ENCODE data around the gene MRPS23.

DNA sequence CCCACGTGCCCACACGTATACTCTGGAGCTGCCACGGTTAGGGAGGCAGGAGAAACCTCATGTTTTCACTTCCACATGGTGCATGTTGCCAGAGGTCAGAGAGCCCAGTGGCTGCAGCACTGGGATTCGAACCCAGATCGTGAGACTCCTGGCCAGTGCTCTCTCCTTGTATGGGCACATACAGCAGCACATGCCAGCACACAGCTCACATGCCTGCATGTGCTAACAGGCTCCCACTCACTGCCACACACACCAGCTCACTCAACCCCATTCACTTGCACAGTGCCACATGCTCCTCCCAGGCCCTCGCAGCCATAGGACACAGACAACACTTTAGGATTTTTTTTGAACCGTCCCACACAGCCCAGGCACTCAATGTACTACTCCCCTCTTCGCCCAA lies 49.5 kb upstream of the MRPS23 start:
- TF ChIP-seq, protein P1, sequence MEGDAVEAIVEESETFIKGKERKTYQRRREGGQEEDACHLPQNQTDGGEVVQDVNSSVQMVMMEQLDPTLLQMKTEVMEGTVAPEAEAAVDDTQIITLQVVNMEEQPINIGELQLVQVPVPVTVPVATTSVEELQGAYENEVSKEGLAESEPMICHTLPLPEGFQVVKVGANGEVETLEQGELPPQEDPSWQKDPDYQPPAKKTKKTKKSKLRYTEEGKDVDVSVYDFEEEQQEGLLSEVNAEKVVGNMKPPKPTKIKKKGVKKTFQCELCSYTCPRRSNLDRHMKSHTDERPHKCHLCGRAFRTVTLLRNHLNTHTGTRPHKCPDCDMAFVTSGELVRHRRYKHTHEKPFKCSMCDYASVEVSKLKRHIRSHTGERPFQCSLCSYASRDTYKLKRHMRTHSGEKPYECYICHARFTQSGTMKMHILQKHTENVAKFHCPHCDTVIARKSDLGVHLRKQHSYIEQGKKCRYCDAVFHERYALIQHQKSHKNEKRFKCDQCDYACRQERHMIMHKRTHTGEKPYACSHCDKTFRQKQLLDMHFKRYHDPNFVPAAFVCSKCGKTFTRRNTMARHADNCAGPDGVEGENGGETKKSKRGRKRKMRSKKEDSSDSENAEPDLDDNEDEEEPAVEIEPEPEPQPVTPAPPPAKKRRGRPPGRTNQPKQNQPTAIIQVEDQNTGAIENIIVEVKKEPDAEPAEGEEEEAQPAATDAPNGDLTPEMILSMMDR (tag by site-specific recombination; IDR thresholded peaks at IDR 0.05), result no peak
- TF ChIP-seq EGR2 (tag by site-specific recombination; IDR thresholded peaks at IDR 0.05; ENCODE audit: low read depth) (no peak), ZNF274 (IDR thresholded peaks at IDR 0.05; ENCODE audit: low read length) (no peak), ZNF274 (tag by site-specific recombination; IDR thresholded peaks at IDR 0.05; ENCODE audit: borderline replicate concordance) (no peak), YY1 (tag by site-specific recombination; IDR thresholded peaks at IDR 0.05) (no peak), KLF7 (tag by site-specific recombination; IDR thresholded peaks at IDR 0.05; ENCODE audit: borderline replicate concordance) (no peak), ZNF530 (tag by site-specific recombination; IDR thresholded peaks at IDR 0.05; ENCODE audit: low read depth) (no peak), ZNF473 (tag by site-specific recombination; IDR thresholded peaks at IDR 0.05) (no peak)
